Transverse colon (tissue), 3 donors: ENCODE data around the gene NR3C1.

ENCODE experiments used
- CTCF ChIP-seq, 5 experiments: fragments of 200-600 bp in 3 of 5; fragments of 450-650 bp in 2 of 5; sonication (generic) in 3 of 5; IDR thresholded peaks; 1 replicate in 2 of 5; 2 replicates in 3 of 5; pipeline ENCODE4 v1.5.1; 2016 to 2017; ENCODE audit warnings: antibody characterized with exemption in 5 of 5, inconsistent platforms in 3 of 5, mild to moderate bottlenecking in 2 of 5, moderate library complexity in 1 of 5
- POLR2A ChIP-seq: fragments of 450-650 bp; IDR thresholded peaks from one replicate; pipeline ENCODE4 v1.6.1; 2016; ENCODE audit warnings: antibody characterized with exemption, mild to moderate bottlenecking, moderate library complexity

DNA sequence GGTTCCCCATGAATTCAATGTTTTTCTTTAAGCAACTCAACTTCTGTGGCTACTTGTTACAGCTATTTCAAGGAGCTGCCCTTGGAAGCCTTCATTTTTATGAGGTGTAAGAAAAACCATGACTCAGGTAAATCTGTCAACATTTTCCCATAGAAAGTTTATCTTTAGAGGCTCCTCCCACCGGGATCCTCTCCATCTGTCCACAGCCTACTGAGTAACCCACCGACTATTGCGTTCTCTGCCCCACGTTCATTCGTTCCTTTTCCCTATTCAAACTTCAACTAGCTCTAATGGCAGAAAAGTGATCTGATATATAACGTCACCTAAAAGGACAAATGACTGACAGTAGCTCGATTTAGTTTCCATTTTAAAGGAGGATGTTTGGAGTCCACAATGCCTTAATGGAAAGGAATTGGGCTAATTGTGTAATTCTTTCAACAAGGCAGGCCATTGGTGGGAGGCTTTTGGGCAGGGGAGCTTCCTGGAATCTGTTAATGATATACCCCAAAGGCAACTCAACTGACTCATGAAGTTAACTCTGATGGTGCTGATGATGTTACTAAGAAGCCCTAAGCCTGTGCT is 29.3 kb upstream of the NR3C1 start:
- no peak for TF ChIP-seq CTCF (IDR thresholded peaks at IDR 0.05)
- TF ChIP-seq POLR2A = no peak
